A673 (cell line): Measurements from ENCODE around the gene GCFC2.

Experiments
- CTCF ChIP-seq: fragments of 300-800, 200-600 bp; sonication (generic); conservative IDR thresholded peaks from 2 replicates; pipeline ENCODE4 v1.5.1; 2017; ENCODE audit warnings: low read depth, mild to moderate bottlenecking, antibody characterized with exemption, low read length, moderate library complexity, mixed read lengths
- EZH2 ChIP-seq: fragments of 200-600 bp; sonication (generic); IDR thresholded peaks from 2 replicates; pipeline ENCODE4 v1.6.1; 2017; ENCODE audit warnings: borderline replicate concordance, low read depth, mild to moderate bottlenecking, mixed read lengths, antibody characterized with exemption, low read length; ENCODE audit not compliant: poor library complexity, severe bottlenecking

DNA sequence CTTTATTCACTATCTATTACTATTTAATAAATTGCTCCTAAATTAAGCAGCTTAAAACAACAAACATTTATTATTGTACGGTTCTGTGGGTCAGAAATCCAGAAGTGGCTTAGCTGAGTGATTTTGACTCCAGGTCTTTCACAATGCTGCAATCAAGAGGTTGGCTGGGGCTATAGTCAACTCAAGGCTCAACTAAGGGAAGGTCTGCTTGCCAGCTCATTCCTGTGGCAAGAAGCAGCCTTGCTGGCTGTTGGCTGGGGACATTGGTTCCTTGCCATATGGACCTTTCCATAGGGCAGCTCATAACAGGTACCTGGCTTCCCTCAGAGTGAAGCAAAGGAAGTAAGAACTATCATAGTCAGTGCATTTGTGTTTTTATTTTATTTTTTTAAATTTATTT is 69.1 kb downstream of the GCFC2 start:
- TF ChIP-seq CTCF = no peak
- TF ChIP-seq EZH2 = no peak
